ENCODE results near the gene OSBPL3. TPM values are rescaled to one million over a fixed set of nuclear protein-coding genes. Genes with fewer than 3 reads are reported as not detected.

The OSBPL3 gene
- total and polyA plus RNA-seq, 2 donors (not counting 3 experiments of a cell fraction or from before 2014, with no cell fraction given) = 7.5 to 27.1 TPM

GRCh38 chr7:24778543-24779282 is 201.3 kb downstream of the OSBPL3 start:
- no peak overlapping the region for H3K4me2 ChIP-seq (ENCODE audit: insufficient read depth, low read length)
- no peak overlapping the region for H3K9ac ChIP-seq (replicated peaks; ENCODE audit: extremely low read depth, insufficient read depth, low read length)
- H3K27ac ChIP-seq (ENCODE audit: insufficient read depth, low read depth, low read length) = no peak overlapping the region
- intact Hi-C loops (cut with micrococcal nuclease) = no loop called here
- H3K79me2 ChIP-seq (ENCODE audit: control insufficient read depth, insufficient read depth, low read length) = no peaks in the 10 kb centered on the region
- no peaks in the 10 kb centered on the region for H3K9me1 ChIP-seq (replicated peaks; ENCODE audit: control insufficient read depth, extremely low read depth, insufficient read depth, low read length)
- CTCF ChIA-PET = interaction anchor here (1.6 to 1.8 kb wide), 2 partner anchors 11 to 34 kb away, joined by 5 to 6 read pairs; no protein-coding TSS in a partner anchor
- DNase-seq (ENCODE audit: low read depth, low spot score) (no peak), FAIRE-seq (no peak)
- BruUV-seq (replicated peaks) = no TSS peak
- H3K27me3 ChIP-seq (ENCODE audit: control insufficient read depth in 2 of 2, insufficient read depth in 2 of 2, low read length in 2 of 2) = no peaks in the 10 kb centered on the region
- H3K4me1 ChIP-seq (ENCODE audit: control insufficient read depth, extremely low read depth, insufficient read depth, low read length) = no peaks in the 10 kb centered on the region
- H4K20me1 ChIP-seq (replicated peaks; ENCODE audit: control insufficient read depth, extremely low read depth, insufficient read depth, low read length) = no peaks in the 10 kb centered on the region
- no peak overlapping the region for H3K4me3 ChIP-seq (replicated peaks in 1 of 3; ENCODE audit: insufficient read depth in 1 of 3, low read depth in 1 of 3, low read length in 3 of 3)
- no peak for TF ChIP-seq CTCF (IDR thresholded peaks at IDR 0.05; ENCODE audit: extremely low read depth in 1 of 2, insufficient read depth in 1 of 2, low read depth in 1 of 2, low read length in 2 of 2)
- TF ChIP-seq JUN (IDR thresholded peaks at IDR 0.05; ENCODE audit: borderline replicate concordance, insufficient read depth, insufficient read length, low read depth) = no peak
- no peak for TF ChIP-seq POLR2A (IDR thresholded peaks at IDR 0.05; ENCODE audit: low read depth, low read length)
- no peak for TF ChIP-seq POLR2AphosphoS5 (IDR thresholded peaks at IDR 0.05; ENCODE audit: insufficient read depth, low read depth, low read length)
- TF ChIP-seq EZH2 (IDR thresholded peaks at IDR 0.05; ENCODE audit: borderline replicate concordance, low read depth, low read length, severe bottlenecking) = no peak
- no peak for TF ChIP-seq GATA2 (IDR thresholded peaks at IDR 0.05; ENCODE audit: insufficient read depth, insufficient read length, low read depth, low read length)
- no peak for TF ChIP-seq MYC (IDR thresholded peaks at IDR 0.05; ENCODE audit: low read depth, low read length)
- dilution Hi-C loops (cut with MboI; ENCODE audit: extremely low pct_ligation_motif_present, low sequenced_read_pairs) = no loop called here
- POLR2A ChIA-PET = no interaction called here
- no peaks in the 10 kb centered on the region for H3K9me3 ChIP-seq (replicated peaks; ENCODE audit: control insufficient read depth, insufficient read depth, low read length)
- no peak overlapping the region for H2AFZ ChIP-seq (ENCODE audit: low read depth, low read length)
- no peaks in the 10 kb centered on the region for H3K36me3 ChIP-seq (ENCODE audit: control insufficient read depth in 2 of 2, extremely low read depth in 1 of 2, insufficient read depth in 2 of 2, low read length in 2 of 2)

Measured in endothelial cell of umbilical vein (primary cell).